ENCODE data around the gene LPAR3.
"Not testable (repeated sequence)": the region's sequence is repeated elsewhere in the genome, so short reads cannot be mapped to it uniquely, and the experiment has no call there.

The LPAR3 gene

DNA sequence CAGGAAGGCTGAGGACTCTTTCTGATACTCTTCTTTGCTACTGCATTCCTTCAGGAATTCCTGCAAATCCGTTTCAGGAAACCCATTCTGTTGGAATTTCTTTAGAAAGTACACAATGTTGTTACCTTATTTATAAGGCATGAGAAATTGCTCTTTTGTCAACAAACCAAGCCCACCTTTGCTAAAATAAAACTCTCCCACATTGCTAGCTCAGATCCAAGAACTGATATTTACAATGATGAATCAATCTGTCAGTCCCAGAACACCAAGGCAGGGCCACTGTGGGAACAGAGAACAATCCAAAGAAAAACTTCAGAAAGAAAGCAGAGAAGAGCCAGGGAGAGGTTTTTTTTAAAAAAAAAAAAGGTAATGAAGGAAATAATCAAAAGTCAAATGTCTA is 36.6 kb upstream of the LPAR3 start:
- no peak for FAIRE-seq
- TF ChIP-seq POLR2A (IDR thresholded peaks at IDR 0.05; ENCODE audit: low read depth, low read length), result no peak
- no peak for TF ChIP-seq TAF1 (IDR thresholded peaks at IDR 0.05; ENCODE audit: low read depth, low read length)
- TF ChIP-seq POLR2AphosphoS5 (IDR thresholded peaks at IDR 0.05; ENCODE audit: low read depth, low read length), result no peak
- no peak for TF ChIP-seq SPI1 (IDR thresholded peaks at IDR 0.05; ENCODE audit: low read depth, low read length)
- TF ChIP-seq PAX5 (IDR thresholded peaks at IDR 0.05; ENCODE audit: insufficient read depth, low read length, severe bottlenecking), result no peak
- no peak for TF ChIP-seq POU2F2 (IDR thresholded peaks at IDR 0.05; ENCODE audit: low read depth, low read length)

DNA sequence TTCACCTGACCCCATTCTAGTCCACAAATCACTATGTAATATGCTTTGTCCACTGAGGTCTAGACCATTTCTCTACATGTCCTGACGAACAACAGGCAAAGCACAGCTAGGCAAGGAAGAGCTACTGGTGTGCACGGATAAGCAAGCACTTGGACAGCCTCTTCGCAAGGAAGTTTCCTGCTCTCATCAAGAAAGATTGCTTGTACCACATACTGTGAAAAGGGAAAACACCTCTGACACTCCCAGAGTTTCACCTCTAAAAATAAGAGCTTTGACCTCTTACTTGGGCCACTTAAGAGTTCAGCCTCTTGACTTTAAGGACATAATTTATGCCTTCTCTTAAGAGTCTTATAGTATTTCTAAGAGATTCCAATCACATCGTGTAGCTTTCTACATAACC is 36.0 kb upstream of the LPAR3 start:
- FAIRE-seq (peak; percentile 23), DNase-seq (ENCODE audit: insufficient read length, low spot score) (no peak)
- TF ChIP-seq SPI1 (IDR thresholded peaks at IDR 0.05; ENCODE audit: low read depth, low read length), result no peak
- no peak for TF ChIP-seq POLR2A (IDR thresholded peaks at IDR 0.05; ENCODE audit: low read depth, low read length)
- no peak for TF ChIP-seq TAF1 (IDR thresholded peaks at IDR 0.05; ENCODE audit: low read depth, low read length)
- TF ChIP-seq POLR2AphosphoS5 (IDR thresholded peaks at IDR 0.05; ENCODE audit: low read depth, low read length), result no peak
- no peak for TF ChIP-seq PAX5 (IDR thresholded peaks at IDR 0.05; ENCODE audit: insufficient read depth, low read length, severe bottlenecking)
- TF ChIP-seq POU2F2 (IDR thresholded peaks at IDR 0.05; ENCODE audit: low read depth, low read length), result no peak

More for the DNA sequence above, 36.6 kb upstream of the LPAR3 start:
- no peak for DNase-seq (ENCODE audit: insufficient read length, low spot score)

DNA sequence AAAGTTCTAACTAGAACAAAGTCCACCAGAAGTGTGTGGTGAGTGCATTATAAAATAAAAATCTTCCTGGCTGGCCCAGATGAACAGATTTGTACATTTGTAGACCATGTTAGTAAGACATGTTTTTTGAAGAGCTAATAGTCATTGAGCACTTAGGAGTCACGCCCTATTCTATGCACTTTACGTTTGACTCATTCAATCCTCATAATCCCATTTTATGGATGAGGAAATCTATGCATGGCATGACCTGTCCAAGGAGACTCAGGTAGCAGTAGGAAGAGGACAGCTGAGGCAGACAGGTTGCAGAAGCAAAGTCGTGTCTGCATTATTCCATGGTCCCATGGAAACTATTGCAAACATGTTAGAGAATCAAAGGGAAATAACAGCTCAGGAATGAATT is 30.3 kb upstream of the LPAR3 start:
- no peak for TF ChIP-seq POU2F2 (IDR thresholded peaks at IDR 0.05; ENCODE audit: low read depth, low read length)
- TF ChIP-seq PAX5 (IDR thresholded peaks at IDR 0.05; ENCODE audit: insufficient read depth, low read length, severe bottlenecking), result no peak
- no peak for TF ChIP-seq POLR2A (IDR thresholded peaks at IDR 0.05; ENCODE audit: low read depth, low read length)
- TF ChIP-seq SPI1 (IDR thresholded peaks at IDR 0.05; ENCODE audit: low read depth, low read length), result no peak
- TF ChIP-seq POLR2AphosphoS5 (IDR thresholded peaks at IDR 0.05; ENCODE audit: low read depth, low read length), result no peak
- no peak for TF ChIP-seq TAF1 (IDR thresholded peaks at IDR 0.05; ENCODE audit: low read depth, low read length)
- no peak for DNase-seq (ENCODE audit: insufficient read length, low spot score)
- no peak for FAIRE-seq

DNA sequence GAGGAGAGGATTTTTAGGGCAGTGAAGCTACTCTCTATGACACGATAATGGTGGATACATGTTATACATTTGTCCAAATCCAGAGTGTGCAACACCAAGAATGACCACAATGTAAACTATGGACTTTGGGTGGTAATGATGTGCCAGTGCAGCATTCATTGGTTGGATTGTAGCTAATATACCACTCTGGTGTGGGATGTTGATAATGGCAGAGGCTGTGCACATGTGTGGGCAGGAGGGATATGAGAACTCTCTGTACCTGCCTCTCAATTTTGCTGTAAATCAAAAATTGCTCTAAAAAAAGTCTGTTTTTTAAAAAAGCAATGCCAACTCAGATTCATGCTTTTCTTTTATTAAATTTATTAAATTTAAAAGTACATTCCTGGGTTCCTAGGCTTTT is 27.2 kb upstream of the LPAR3 start:
- DNase-seq (ENCODE audit: insufficient read length, low spot score), result no peak
- no peak for FAIRE-seq
- TF ChIP-seq POU2F2 (IDR thresholded peaks at IDR 0.05; ENCODE audit: low read depth, low read length), result no peak
- TF ChIP-seq POLR2AphosphoS5 (IDR thresholded peaks at IDR 0.05; ENCODE audit: low read depth, low read length), result no peak
- no peak for TF ChIP-seq SPI1 (IDR thresholded peaks at IDR 0.05; ENCODE audit: low read depth, low read length)
- TF ChIP-seq PAX5 (IDR thresholded peaks at IDR 0.05; ENCODE audit: insufficient read depth, low read length, severe bottlenecking), result no peak
- no peak for TF ChIP-seq POLR2A (IDR thresholded peaks at IDR 0.05; ENCODE audit: low read depth, low read length)
- TF ChIP-seq TAF1 (IDR thresholded peaks at IDR 0.05; ENCODE audit: low read depth, low read length), result no peak

DNA sequence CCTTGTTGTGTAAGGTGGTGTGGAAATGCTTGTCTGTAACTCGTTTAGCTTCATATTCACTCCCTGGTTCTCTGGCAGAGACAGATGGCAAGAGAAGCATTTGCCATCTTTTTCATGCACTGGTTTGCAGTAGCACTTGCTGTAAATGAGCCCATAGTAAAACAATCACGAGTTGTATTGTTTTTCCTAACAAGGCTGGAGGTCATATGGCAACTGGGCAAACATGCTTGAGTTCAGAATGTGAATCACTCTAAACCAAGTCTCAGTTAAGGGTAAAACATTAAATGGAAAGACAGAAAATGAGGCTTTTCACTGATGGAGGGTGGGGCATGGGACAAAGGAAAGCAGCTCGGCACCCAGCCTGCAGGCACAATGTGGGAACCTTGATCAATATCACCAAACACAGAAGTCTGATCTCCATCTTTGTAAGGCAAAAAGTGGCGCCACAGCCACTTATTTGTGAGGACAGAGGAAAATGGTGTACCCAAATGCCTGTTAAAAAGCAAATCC is 26.5 kb upstream of the LPAR3 start:
- FAIRE-seq (no peak), DNase-seq (ENCODE audit: insufficient read length, low spot score) (no peak)
- no peak for TF ChIP-seq POLR2AphosphoS5 (IDR thresholded peaks at IDR 0.05; ENCODE audit: low read depth, low read length)
- no peak for TF ChIP-seq POU2F2 (IDR thresholded peaks at IDR 0.05; ENCODE audit: low read depth, low read length)
- TF ChIP-seq TAF1 (IDR thresholded peaks at IDR 0.05; ENCODE audit: low read depth, low read length), result no peak
- TF ChIP-seq POLR2A (IDR thresholded peaks at IDR 0.05; ENCODE audit: low read depth, low read length), result no peak
- TF ChIP-seq PAX5 (IDR thresholded peaks at IDR 0.05; ENCODE audit: insufficient read depth, low read length, severe bottlenecking), result no peak
- no peak for TF ChIP-seq SPI1 (IDR thresholded peaks at IDR 0.05; ENCODE audit: low read depth, low read length)

DNA sequence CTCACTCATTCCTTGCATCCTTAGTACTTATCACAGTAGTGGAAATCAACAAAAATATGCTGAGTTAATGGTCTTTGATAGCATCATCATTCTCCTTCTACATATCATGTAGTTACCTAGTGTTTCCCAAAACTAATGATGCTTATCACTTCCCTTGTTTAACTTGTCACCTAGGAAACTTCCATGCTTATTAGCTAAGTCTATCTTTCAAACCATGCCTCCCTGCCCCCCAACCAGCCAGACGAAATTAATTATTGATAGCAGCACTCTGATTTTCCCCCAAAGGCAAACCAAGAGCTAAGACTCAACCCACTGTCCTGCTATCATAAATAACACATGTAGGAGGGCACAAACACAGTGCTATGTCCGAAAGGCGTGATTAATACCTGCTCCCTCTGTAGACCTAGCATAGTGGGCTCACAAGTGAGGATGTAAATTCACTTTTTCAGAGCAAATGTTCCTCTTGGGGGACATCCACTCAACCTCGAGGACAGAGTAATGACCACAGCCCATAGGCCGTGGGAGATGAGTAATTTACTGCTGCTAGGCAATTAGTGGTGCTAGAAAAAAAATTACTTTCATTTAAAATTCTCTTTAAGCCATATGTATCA is 25.8 kb upstream of the LPAR3 start:
- TF ChIP-seq POLR2A (IDR thresholded peaks at IDR 0.05; ENCODE audit: low read depth, low read length) (no peak), PAX5 (IDR thresholded peaks at IDR 0.05; ENCODE audit: insufficient read depth, low read length, severe bottlenecking) (no peak), POLR2AphosphoS5 (IDR thresholded peaks at IDR 0.05; ENCODE audit: low read depth, low read length) (no peak), TAF1 (IDR thresholded peaks at IDR 0.05; ENCODE audit: low read depth, low read length) (no peak), POU2F2 (IDR thresholded peaks at IDR 0.05; ENCODE audit: low read depth, low read length) (no peak), SPI1 (IDR thresholded peaks at IDR 0.05; ENCODE audit: low read depth, low read length) (no peak)

DNA sequence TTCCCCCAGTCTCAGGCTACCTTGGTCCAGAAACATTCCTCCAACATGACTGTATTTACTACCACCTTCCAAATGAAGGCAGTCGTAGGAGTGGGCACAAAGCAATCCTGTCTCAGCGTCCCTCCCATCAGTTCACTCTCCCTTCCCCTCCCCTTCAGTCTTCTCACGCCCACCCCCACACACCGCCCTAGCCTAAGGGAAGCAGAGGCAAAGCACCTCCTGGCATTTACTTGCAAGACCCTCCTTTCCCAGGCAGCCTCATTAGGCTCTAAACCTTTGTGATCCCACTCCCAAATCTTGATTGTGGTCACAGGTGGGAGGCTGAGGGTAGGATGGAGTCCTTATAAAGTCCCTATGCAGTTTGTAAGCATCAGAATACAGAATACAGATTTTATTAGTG is 23.9 kb upstream of the LPAR3 start:
- FAIRE-seq (no peak), DNase-seq (ENCODE audit: insufficient read length, low spot score) (no peak)
- TF ChIP-seq TAF1 (IDR thresholded peaks at IDR 0.05; ENCODE audit: low read depth, low read length) (no peak), POU2F2 (IDR thresholded peaks at IDR 0.05; ENCODE audit: low read depth, low read length) (no peak), PAX5 (IDR thresholded peaks at IDR 0.05; ENCODE audit: insufficient read depth, low read length, severe bottlenecking) (no peak), POLR2A (IDR thresholded peaks at IDR 0.05; ENCODE audit: low read depth, low read length) (no peak), SPI1 (IDR thresholded peaks at IDR 0.05; ENCODE audit: low read depth, low read length) (no peak), POLR2AphosphoS5 (IDR thresholded peaks at IDR 0.05; ENCODE audit: low read depth, low read length) (no peak)

More for the DNA sequence above, 25.8 kb upstream of the LPAR3 start:
- DNase-seq (ENCODE audit: insufficient read length, low spot score), result no peak
- no peak for FAIRE-seq

DNA sequence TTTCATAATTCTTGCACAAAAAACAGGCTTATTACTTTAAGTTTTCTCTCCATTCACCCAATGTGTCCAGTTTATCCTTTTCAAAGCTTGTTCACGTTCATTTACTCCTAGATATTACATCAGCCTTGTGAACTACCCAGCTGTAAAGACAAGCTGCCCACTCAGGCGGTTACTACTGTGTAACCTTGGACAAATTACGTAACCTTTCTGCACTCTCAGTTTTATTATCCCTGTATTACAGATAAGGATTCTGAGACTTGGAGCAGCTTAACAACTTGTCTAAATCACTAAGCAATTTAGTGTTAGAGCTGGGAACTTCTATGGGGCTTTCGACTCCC is 20.5 kb upstream of the LPAR3 start:
- FAIRE-seq, result no peak
- DNase-seq (ENCODE audit: insufficient read length, low spot score), result no peak
- no peak for TF ChIP-seq POLR2A (IDR thresholded peaks at IDR 0.05; ENCODE audit: low read depth, low read length)
- TF ChIP-seq PAX5 (IDR thresholded peaks at IDR 0.05; ENCODE audit: insufficient read depth, low read length, severe bottlenecking), result no peak
- no peak for TF ChIP-seq POLR2AphosphoS5 (IDR thresholded peaks at IDR 0.05; ENCODE audit: low read depth, low read length)
- TF ChIP-seq TAF1 (IDR thresholded peaks at IDR 0.05; ENCODE audit: low read depth, low read length), result no peak
- TF ChIP-seq SPI1 (IDR thresholded peaks at IDR 0.05; ENCODE audit: low read depth, low read length), result no peak

DNA sequence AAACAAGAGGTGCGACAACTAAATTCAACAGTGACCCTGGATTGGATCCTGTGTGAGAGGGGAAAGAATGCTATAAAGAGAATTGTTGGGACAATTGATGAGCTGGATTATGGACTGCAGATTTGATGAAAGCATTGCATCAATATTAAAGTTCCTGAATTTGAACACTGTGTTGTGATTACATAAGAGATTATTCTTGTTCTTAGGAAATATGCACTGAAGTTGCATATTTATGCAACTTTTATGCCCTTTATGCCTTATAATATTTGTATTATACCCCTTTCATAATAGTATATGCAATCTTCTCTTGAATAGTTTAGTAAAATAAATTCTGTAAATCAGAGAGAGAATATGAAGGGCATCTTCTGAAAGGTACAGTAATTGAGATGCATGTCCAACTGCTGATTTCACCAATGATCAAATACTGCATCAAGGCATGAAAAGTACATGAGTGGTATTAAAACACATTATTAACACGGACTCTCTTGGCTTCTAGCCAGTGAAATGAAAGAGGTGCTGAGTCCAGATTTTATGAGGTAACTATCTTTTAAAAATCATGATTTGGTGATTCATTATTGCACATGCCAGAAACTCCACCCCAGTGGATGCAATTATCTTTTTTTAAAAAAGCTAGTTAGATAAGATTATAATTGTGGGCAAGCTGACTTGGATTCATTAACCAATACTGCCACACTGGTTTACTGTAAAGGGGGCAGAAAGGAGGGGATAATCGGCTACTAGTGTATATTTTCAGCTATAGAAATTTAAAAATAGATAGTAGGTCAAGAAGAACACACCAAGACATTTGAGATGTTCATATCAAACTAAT is 19.9 kb upstream of the LPAR3 start:
- no peak for TF ChIP-seq TAF1 (IDR thresholded peaks at IDR 0.05; ENCODE audit: low read depth, low read length)
- DNase-seq (ENCODE audit: insufficient read length, low spot score) (no peak), FAIRE-seq (no peak)

DNA sequence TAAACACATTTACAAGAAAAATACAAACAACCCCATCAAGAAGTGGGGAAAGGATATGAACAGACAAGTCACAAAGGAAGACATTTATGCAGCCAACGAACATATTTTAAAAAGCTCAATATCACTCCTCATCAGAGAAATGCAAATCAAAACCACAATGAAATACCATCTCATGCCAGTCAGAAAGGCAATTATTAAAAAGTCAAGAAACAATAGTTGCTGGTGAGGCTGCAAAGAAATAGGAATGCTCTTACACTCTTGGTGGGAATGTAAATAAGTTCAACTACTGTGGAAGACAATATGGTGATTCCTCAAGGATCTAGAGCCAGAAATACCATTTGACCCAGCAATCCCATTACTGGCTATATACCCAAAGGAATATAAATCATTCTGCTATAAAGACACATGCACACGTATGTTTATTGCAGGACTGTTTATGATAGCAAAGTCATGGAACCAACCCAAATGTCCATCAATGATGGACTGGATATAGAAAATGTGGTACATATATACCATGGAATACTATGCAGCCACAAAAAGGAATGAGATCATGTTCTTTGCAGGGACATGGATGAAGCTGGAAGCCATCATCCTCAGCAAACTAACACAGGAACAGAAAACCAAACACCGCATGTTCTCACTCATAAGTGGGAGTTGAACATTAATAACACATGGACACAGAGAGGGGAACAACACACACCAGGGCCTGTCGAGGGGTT is 15.9 kb upstream of the LPAR3 start:
- DNase-seq (ENCODE audit: insufficient read length, low spot score); FAIRE-seq: not testable (repeated sequence)

Data from GM12891 (cell line).